GM12891 (cell line): Measurements from ENCODE around the gene NPRL2.

Experiments used
- DNase-seq: peaks from one replicate; pipeline ENCODE4 v3.0.0; 2011; ENCODE audit warnings: low spot score; ENCODE audit not compliant: insufficient read length
- FAIRE-seq: peaks from 2 replicates; lab custom pipeline; 2011; peaks lifted over from hg19 to GRCh38; lab: Jason Lieb, UNC
- PAX5 ChIP-seq: IDR thresholded peaks from 2 replicates; pipeline ENCODE4 v1.6.1; 2011; ENCODE audit warnings: low read length, moderate library complexity, mild to moderate bottlenecking; ENCODE audit not compliant: insufficient read depth, severe bottlenecking
- POLR2A ChIP-seq: IDR thresholded peaks from 2 replicates; pipeline ENCODE4 v1.6.1; 2011; ENCODE audit warnings: low read depth, low read length, control low read depth
- POLR2AphosphoS5 ChIP-seq: IDR thresholded peaks from 2 replicates; pipeline ENCODE4 v1.6.1; 2011; ENCODE audit warnings: low read depth, low read length, control low read depth
- POU2F2 ChIP-seq: IDR thresholded peaks from 2 replicates; pipeline ENCODE4 v1.6.1; 2011; ENCODE audit warnings: low read depth, mild to moderate bottlenecking, control low read depth, low read length, moderate library complexity
- SPI1 ChIP-seq: IDR thresholded peaks from 2 replicates; pipeline ENCODE4 v1.6.1; 2011; ENCODE audit warnings: low read depth, low read length, control low read depth
- TAF1 ChIP-seq: IDR thresholded peaks from 2 replicates; pipeline ENCODE4 v1.6.1; 2011; ENCODE audit warnings: low read depth, low read length, control low read depth

NPRL2 gene

DNA sequence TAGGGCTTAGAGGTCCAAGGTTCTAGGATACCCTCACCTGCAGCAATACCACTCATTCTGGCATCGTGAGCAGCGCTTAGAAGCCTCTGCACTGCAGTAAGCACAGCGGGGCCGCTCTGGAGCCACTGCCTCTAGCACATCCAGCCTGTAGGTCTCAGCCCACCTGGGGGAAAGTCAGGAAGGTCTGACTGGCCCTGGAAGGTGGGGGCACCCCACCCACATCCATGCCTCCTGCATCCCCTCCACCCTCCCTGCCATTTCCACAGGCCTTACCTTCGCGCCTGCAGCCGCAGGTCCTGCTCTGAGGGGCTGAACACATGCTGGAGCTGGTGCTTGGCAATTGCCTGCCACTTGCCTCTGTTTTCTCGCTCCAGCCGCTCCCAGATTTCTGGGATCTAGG is 9.0 kb downstream of the NPRL2 start:
- no peak for TF ChIP-seq POU2F2
- no peak for TF ChIP-seq TAF1
- no peak for TF ChIP-seq SPI1
- TF ChIP-seq PAX5: no peak
- TF ChIP-seq POLR2AphosphoS5: no peak
- TF ChIP-seq POLR2A: no peak
- FAIRE-seq: peak; percentile 9
- DNase-seq: no peak

DNA sequence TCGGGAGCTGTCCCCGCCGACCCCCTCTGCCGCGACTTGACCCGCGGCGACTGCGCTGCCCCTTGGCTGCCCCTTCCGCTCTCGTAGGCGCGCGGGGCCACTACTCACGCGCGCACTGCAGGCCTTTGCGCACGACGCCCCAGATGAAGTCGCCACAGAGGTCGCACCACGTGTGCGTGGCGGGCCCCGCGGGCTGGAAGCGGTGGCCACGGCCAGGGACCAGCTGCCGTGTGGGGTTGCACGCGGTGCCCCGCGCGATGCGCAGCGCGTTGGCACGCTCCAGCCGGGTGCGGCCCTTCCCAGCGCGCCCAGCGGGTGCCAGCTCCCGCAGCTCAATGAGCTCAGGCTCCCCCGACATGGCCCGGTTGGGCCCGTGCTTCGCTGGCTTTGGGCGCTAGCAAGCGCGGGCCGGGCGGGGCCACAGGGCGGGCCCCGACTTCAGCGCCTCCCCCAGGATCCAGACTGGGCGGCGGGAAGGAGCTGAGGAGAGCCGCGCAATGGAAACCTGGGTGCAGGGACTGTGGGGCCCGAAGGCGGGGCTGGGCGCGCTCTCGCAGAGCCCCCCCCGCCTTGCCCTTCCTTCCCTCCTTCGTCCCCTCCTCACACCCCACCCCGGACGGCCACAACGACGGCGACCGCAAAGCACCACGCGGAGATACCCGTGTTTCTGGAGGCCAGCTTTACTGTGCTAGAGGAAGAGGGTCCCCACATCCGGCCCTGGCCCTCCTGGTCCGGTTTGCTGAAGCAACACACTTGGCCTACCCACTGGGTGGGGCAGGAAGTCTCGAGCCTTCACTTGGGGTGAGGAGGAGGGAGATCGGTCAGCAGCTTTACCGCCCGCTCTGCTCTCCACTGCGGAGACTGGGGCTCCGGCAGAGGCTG is 9.9 kb downstream of the NPRL2 start, which contains the start of gene RASSF1:
TSS of gene RASSF1 (minus strand) at position 389 of the 882 bp plus-strand sequence. CDS start at position 358, 31 bp downstream.
- FAIRE-seq (peak; percentile 81), DNase-seq (peak; percentile 73)
- no peak for TF ChIP-seq POLR2AphosphoS5
- 0 out of 2 replicates have a peak, but pooled peaks have one; percentile 31 for TF ChIP-seq POLR2A
- no peak for TF ChIP-seq SPI1
- TF ChIP-seq PAX5: no peak

- FAIRE-seq (no peak), DNase-seq (no peak)
- TF ChIP-seq PAX5 (no peak), SPI1 (no peak), POU2F2 (no peak), TAF1 (no peak), POLR2AphosphoS5 (no peak), POLR2A (no peak)
Measured at GRCh38 chr3:50340147-50340447, 10.5 kb downstream of the NPRL2 start.

GRCh38 chr3:50339485-50340146 is 11.0 kb downstream of the NPRL2 start:
- TF ChIP-seq TAF1 (no peak), SPI1 (no peak), POLR2A (no peak), PAX5 (no peak), POLR2AphosphoS5 (no peak), POU2F2 (no peak)
- DNase-seq: no peak
- FAIRE-seq: no peak

DNA sequence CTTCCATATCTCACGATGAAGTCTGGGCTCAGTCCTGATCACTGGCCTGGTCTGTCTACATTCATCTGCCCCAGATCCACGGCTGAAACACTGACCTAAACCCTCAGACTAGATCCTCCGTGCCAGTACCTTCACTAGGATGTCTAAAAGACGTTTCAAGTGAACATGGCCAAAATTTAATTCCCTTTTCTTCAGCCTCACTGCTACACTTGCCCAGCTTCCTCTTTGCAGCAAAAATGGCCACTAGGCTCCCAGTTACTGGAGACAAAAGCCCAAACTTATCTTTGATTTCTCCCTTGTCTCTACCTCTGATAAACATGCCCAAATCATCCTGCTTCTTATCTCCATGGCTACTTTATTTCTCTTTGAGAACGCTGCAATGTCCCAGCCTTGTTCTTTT is 11.6 kb downstream of the NPRL2 start:
- no peak for TF ChIP-seq POLR2AphosphoS5
- peak; percentile 42 for TF ChIP-seq SPI1
- DNase-seq (no peak), FAIRE-seq (peak; percentile 80)

- TF ChIP-seq POLR2A (peak; percentile 50), TAF1 (no peak; the same call in 1 of the 2 replicates), PAX5 (no peak), POLR2AphosphoS5 (peak; percentile 85)
- DNase-seq (peak; percentile 98), FAIRE-seq (peak; percentile 99)
Measured at GRCh38 chr3:50337175-50337861, 13.3 kb downstream of the NPRL2 start.

- TF ChIP-seq SPI1 (no peak), POU2F2 (no peak), POLR2A (no peak), TAF1 (no peak), POLR2AphosphoS5 (no peak; the same call in 1 of the 2 replicates), PAX5 (no peak)
- peak; percentile 31 for FAIRE-seq
- DNase-seq: no peak
Measured at GRCh38 chr3:50336452-50337174, 14.0 kb downstream of the NPRL2 start.

GRCh38 chr3:50334339-50335075 is 16.1 kb downstream of the NPRL2 start:
- no peak for FAIRE-seq
- TF ChIP-seq POLR2AphosphoS5 (no peak), POLR2A (no peak), POU2F2 (no peak), SPI1 (no peak), TAF1 (no peak), PAX5 (no peak)
- DNase-seq: no peak
